Bronchial epithelial cell (primary cell): ENCODE results near the gene A4GALT. TPM values are rescaled to one million over a fixed set of nuclear protein-coding genes. Genes with fewer than 3 reads are reported as not detected.

Experiments
- DNase-seq: peaks from one replicate; pipeline ENCODE4 v3.0.0-alpha.2; 2010; ENCODE audit warnings: low read depth
- FAIRE-seq: peaks from 2 replicates; lab custom pipeline; 2011; peaks lifted over from hg19 to GRCh38; lab: Jason Lieb, UNC
- H3K27me3 ChIP-seq: 2 replicates; pipeline ENCODE4 v1.5.1; 2011; ENCODE audit warnings: low read length; ENCODE audit not compliant: control insufficient read depth, insufficient read depth
- H3K36me3 ChIP-seq: 2 replicates; pipeline ENCODE4 v1.5.1; 2011; ENCODE audit warnings: low read length; ENCODE audit not compliant: control insufficient read depth, insufficient read depth
- H3K4me3 ChIP-seq: 2 replicates; pipeline ENCODE4 v1.5.1; 2011; ENCODE audit warnings: mild to moderate bottlenecking, low read depth, low read length, control low read depth
- CTCF ChIP-seq: IDR thresholded peaks from 2 replicates; pipeline ENCODE4 v1.5.1; 2011; ENCODE audit warnings: mild to moderate bottlenecking, moderate library complexity, low read length, control low read depth, inconsistent platforms; ENCODE audit not compliant: insufficient read depth, severe bottlenecking
- total RNA-seq: library from RNA; depleted of rRNA; stranded (reverse); fragments of >200 nt; gene quantifications from 2 replicates; pipeline ENCODE4 v1.2.1, GENCODE V29; 2014

A4GALT gene
- total RNA-seq, 1 donor from 2014 or later: 12.4 TPM

GRCh38 chr22:42696331-42696967, 24.2 kb downstream of the A4GALT start:
- DNase-seq (no peak), FAIRE-seq (no peak)
- Histone ChIP-seq H3K36me3 (peaks cover 5% of the 10 kb centered on the region), H3K27me3 (no peaks in the 10 kb centered on the region), H3K4me3 (no peak overlapping the region)
- no peak for TF ChIP-seq CTCF

- no peak for TF ChIP-seq CTCF
- no peak for FAIRE-seq
- no peaks in the 10 kb centered on the region for H3K27me3 ChIP-seq
Observed at GRCh38 chr22:42695294-42695693, 25.4 kb downstream of the A4GALT start.

GRCh38 chr22:42693763-42694683, 26.6 kb downstream of the A4GALT start:
- Histone ChIP-seq H3K36me3 (peaks cover 5% of the 10 kb centered on the region), H3K27me3 (no peaks in the 10 kb centered on the region), H3K4me3 (no peak overlapping the region)
- DNase-seq: no peak
- no peak for FAIRE-seq
- TF ChIP-seq CTCF: no peak

More at GRCh38 chr22:42695294-42695693, 25.4 kb downstream of the A4GALT start:
- DNase-seq: no peak
- Histone ChIP-seq H3K4me3 (no peak overlapping the region), H3K36me3 (peaks cover 5% of the 10 kb centered on the region)

GRCh38 chr22:42693055-42693762, 27.5 kb downstream of the A4GALT start:
- Histone ChIP-seq H3K4me3 (no peak overlapping the region), H3K36me3 (peaks cover 5% of the 10 kb centered on the region), H3K27me3 (no peaks in the 10 kb centered on the region)
- DNase-seq: no peak
- FAIRE-seq: no peak
- TF ChIP-seq CTCF: no peak

- Histone ChIP-seq H3K36me3 (peaks cover 5% of the 10 kb centered on the region), H3K27me3 (no peaks in the 10 kb centered on the region), H3K4me3 (no peak overlapping the region)
- no peak for TF ChIP-seq CTCF
- DNase-seq (no peak), FAIRE-seq (no peak)
Observed at GRCh38 chr22:42692239-42693054, 28.2 kb downstream of the A4GALT start.
